Measurements from ENCODE around the gene CGREF1.

CGREF1 gene, protein sequence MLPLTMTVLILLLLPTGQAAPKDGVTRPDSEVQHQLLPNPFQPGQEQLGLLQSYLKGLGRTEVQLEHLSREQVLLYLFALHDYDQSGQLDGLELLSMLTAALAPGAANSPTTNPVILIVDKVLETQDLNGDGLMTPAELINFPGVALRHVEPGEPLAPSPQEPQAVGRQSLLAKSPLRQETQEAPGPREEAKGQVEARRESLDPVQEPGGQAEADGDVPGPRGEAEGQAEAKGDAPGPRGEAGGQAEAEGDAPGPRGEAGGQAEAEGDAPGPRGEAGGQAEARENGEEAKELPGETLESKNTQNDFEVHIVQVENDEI
- 0 to 0.17 (median 0) reads per million in 3 donors for total RNA-seq

- peak within 1 kb of the TSS; percentile 22 for H3K4me3 ChIP-seq (ENCODE audit: insufficient read depth, low read depth, low read length, poor library complexity, severe bottlenecking)
- H3K27me3 ChIP-seq (replicated peaks; ENCODE audit: control insufficient read depth, insufficient read depth, low read length, poor library complexity, severe bottlenecking): peaks cover 19% of the 10 kb centered on the region
- DNase-seq: no peak
- H3K9me3 ChIP-seq (ENCODE audit: control insufficient read depth, low read length): no peaks in the 10 kb centered on the region
- no peaks in the 10 kb centered on the region for H3K36me3 ChIP-seq (ENCODE audit: control insufficient read depth, insufficient read depth, low read length)
- peaks cover 14% of the 10 kb centered on the region for H3K4me1 ChIP-seq (ENCODE audit: control insufficient read depth, insufficient read depth, low read length, poor library complexity, severe bottlenecking)
- H3K27ac ChIP-seq (ENCODE audit: insufficient read depth, low read length, poor library complexity, severe bottlenecking): no peak within 1 kb of the TSS
Measured at GRCh38 chr2:27118525-27119329, at the start of gene CGREF1. Gene CGREF1 (minus strand): TSS chr2:27119128. CDS start chr2:27104366, 14,762 bp downstream.

DNA sequence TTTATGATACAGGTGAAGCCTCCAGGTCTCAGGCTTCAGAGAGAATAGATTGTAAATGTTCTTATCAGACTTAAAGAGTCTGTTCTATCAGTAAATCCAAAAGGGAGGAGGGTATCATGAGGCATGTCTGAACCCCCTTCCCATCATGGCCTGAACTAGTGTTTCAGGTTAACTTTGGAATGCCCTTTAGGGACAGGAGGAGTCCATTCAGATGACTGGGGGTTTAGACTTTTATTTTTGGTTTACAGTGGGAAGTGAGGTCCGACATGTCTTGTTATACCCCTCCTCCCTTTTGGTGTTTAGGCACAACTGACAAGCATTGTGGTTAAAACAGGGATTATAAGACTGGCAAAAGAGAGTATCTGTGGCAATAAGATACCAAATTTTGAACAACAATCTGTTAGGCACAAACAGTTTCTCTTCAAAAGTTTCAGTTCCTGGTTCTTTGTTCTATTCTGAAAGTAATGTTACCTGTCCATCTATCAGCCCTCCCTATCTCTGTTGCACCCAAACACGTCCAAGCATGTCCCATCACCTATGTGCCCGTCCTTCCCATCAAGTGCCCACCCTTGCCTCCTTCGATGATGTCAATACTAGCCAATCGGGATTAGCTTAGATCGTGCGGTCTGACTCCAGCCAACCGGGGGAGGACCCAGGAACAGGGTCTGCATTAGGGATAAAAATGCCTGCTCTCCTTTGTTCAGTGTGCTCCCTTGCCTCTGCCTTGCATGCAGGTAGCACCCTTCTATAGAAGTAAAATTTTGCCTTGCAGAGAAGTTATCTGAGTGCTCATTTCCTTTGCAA, 46.2 kb upstream of the CGREF1 start:
- DNase-seq: no peak
- Histone ChIP-seq H3K4me1 (ENCODE audit: control insufficient read depth, insufficient read depth, low read length, poor library complexity, severe bottlenecking) (no peaks in the 10 kb centered on the region), H3K4me3 (ENCODE audit: insufficient read depth, low read depth, low read length, poor library complexity, severe bottlenecking) (no peak overlapping the region), H3K36me3 (ENCODE audit: control insufficient read depth, insufficient read depth, low read length) (no peaks in the 10 kb centered on the region), H3K27ac (ENCODE audit: insufficient read depth, low read length, poor library complexity, severe bottlenecking) (no peak overlapping the region), H3K27me3 (replicated peaks; ENCODE audit: control insufficient read depth, insufficient read depth, low read length, poor library complexity, severe bottlenecking) (no peaks in the 10 kb centered on the region), H3K9me3 (ENCODE audit: control insufficient read depth, low read length) (no peaks in the 10 kb centered on the region)

GRCh38 chr2:27162151-27163121, 43.5 kb upstream of the CGREF1 start:
- DNase-seq: no peak
- no peak overlapping the region for H3K27ac ChIP-seq (ENCODE audit: insufficient read depth, low read length, poor library complexity, severe bottlenecking)
- H3K9me3 ChIP-seq (ENCODE audit: control insufficient read depth, low read length): no peaks in the 10 kb centered on the region
- H3K36me3 ChIP-seq (ENCODE audit: control insufficient read depth, insufficient read depth, low read length): no peaks in the 10 kb centered on the region
- no peaks in the 10 kb centered on the region for H3K4me1 ChIP-seq (ENCODE audit: control insufficient read depth, insufficient read depth, low read length, poor library complexity, severe bottlenecking)
- no peaks in the 10 kb centered on the region for H3K27me3 ChIP-seq (replicated peaks; ENCODE audit: control insufficient read depth, insufficient read depth, low read length, poor library complexity, severe bottlenecking)
- H3K4me3 ChIP-seq (ENCODE audit: insufficient read depth, low read depth, low read length, poor library complexity, severe bottlenecking): no peak overlapping the region

GRCh38 chr2:27160191-27160590, 41.3 kb upstream of the CGREF1 start:
- Histone ChIP-seq H3K9me3 (ENCODE audit: control insufficient read depth, low read length) (no peaks in the 10 kb centered on the region), H3K27me3 (replicated peaks; ENCODE audit: control insufficient read depth, insufficient read depth, low read length, poor library complexity, severe bottlenecking) (no peaks in the 10 kb centered on the region), H3K4me1 (ENCODE audit: control insufficient read depth, insufficient read depth, low read length, poor library complexity, severe bottlenecking) (no peaks in the 10 kb centered on the region), H3K4me3 (ENCODE audit: insufficient read depth, low read depth, low read length, poor library complexity, severe bottlenecking) (no peak overlapping the region), H3K36me3 (ENCODE audit: control insufficient read depth, insufficient read depth, low read length) (no peaks in the 10 kb centered on the region), H3K27ac (ENCODE audit: insufficient read depth, low read length, poor library complexity, severe bottlenecking) (no peak overlapping the region)
- no peak for DNase-seq

GRCh38 chr2:27159271-27159670, 40.3 kb upstream of the CGREF1 start:
- H3K9me3 ChIP-seq (ENCODE audit: control insufficient read depth, low read length): no peaks in the 10 kb centered on the region
- no peak for DNase-seq
- no peak overlapping the region for H3K4me3 ChIP-seq (ENCODE audit: insufficient read depth, low read depth, low read length, poor library complexity, severe bottlenecking)
- no peak overlapping the region for H3K27ac ChIP-seq (ENCODE audit: insufficient read depth, low read length, poor library complexity, severe bottlenecking)
- no peaks in the 10 kb centered on the region for H3K27me3 ChIP-seq (replicated peaks; ENCODE audit: control insufficient read depth, insufficient read depth, low read length, poor library complexity, severe bottlenecking)
- H3K36me3 ChIP-seq (ENCODE audit: control insufficient read depth, insufficient read depth, low read length): no peaks in the 10 kb centered on the region
- H3K4me1 ChIP-seq (ENCODE audit: control insufficient read depth, insufficient read depth, low read length, poor library complexity, severe bottlenecking): no peaks in the 10 kb centered on the region

GRCh38 chr2:27158468-27158867, 39.5 kb upstream of the CGREF1 start:
- H3K27ac ChIP-seq (ENCODE audit: insufficient read depth, low read length, poor library complexity, severe bottlenecking): no peak overlapping the region
- H3K27me3 ChIP-seq (replicated peaks; ENCODE audit: control insufficient read depth, insufficient read depth, low read length, poor library complexity, severe bottlenecking): no peaks in the 10 kb centered on the region
- H3K36me3 ChIP-seq (ENCODE audit: control insufficient read depth, insufficient read depth, low read length): no peaks in the 10 kb centered on the region
- no peaks in the 10 kb centered on the region for H3K9me3 ChIP-seq (ENCODE audit: control insufficient read depth, low read length)
- no peaks in the 10 kb centered on the region for H3K4me1 ChIP-seq (ENCODE audit: control insufficient read depth, insufficient read depth, low read length, poor library complexity, severe bottlenecking)
- DNase-seq: no peak
- H3K4me3 ChIP-seq (ENCODE audit: insufficient read depth, low read depth, low read length, poor library complexity, severe bottlenecking): no peak overlapping the region

DNA sequence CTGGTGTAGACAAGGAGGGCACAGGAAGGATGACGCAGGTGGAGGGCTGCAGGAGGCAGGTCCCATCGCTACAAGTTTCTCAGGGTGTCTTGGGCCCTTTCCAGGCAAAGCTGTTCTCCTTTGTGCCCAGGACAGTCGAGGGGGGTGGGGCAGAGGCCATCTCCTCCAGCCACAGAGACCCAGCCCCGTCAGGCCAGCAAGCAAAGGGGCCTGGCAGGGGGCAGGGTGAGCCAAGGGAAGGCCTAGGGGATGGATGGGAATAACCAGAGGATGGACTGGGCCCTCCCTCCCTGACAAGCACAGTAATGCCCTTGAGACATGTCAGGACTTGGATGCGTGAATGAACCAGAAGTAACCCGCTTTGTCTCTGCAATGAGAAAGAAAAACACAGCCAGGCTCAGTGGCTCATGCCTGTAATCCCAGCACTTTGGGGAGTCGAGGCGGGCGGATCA, 36.2 kb upstream of the CGREF1 start:
- DNase-seq: no peak
- H3K4me1 ChIP-seq (ENCODE audit: control insufficient read depth, insufficient read depth, low read length, poor library complexity, severe bottlenecking): no peaks in the 10 kb centered on the region
- H3K9me3 ChIP-seq (ENCODE audit: control insufficient read depth, low read length): no peaks in the 10 kb centered on the region
- no peak overlapping the region for H3K4me3 ChIP-seq (ENCODE audit: insufficient read depth, low read depth, low read length, poor library complexity, severe bottlenecking)
- no peak overlapping the region for H3K27ac ChIP-seq (ENCODE audit: insufficient read depth, low read length, poor library complexity, severe bottlenecking)
- no peaks in the 10 kb centered on the region for H3K27me3 ChIP-seq (replicated peaks; ENCODE audit: control insufficient read depth, insufficient read depth, low read length, poor library complexity, severe bottlenecking)
- no peaks in the 10 kb centered on the region for H3K36me3 ChIP-seq (ENCODE audit: control insufficient read depth, insufficient read depth, low read length)

DNA sequence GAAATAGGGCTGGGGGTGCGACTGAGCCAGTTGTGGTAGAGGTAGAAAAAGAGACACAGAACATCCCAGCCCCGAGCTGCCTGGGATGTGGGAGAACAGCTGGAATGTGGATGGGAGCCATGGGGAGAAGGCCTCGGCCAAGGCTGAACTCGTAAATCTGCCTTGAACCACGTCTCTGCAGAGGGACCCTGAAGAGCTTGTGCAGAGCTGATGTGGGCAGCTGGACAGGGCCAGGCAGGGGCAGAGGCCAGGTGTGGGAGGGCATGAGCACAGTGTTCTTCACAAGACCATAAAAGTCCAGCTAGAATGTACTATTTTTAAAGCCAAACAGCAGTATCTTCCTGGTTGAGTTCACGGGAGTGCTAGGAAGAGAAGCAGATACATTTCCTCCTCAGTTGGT, 35.6 kb upstream of the CGREF1 start:
- no peak overlapping the region for H3K27ac ChIP-seq (ENCODE audit: insufficient read depth, low read length, poor library complexity, severe bottlenecking)
- DNase-seq: no peak
- H3K9me3 ChIP-seq (ENCODE audit: control insufficient read depth, low read length): no peaks in the 10 kb centered on the region
- peaks cover 2% of the 10 kb centered on the region for H3K27me3 ChIP-seq (replicated peaks; ENCODE audit: control insufficient read depth, insufficient read depth, low read length, poor library complexity, severe bottlenecking)
- no peaks in the 10 kb centered on the region for H3K36me3 ChIP-seq (ENCODE audit: control insufficient read depth, insufficient read depth, low read length)
- no peaks in the 10 kb centered on the region for H3K4me1 ChIP-seq (ENCODE audit: control insufficient read depth, insufficient read depth, low read length, poor library complexity, severe bottlenecking)
- no peak overlapping the region for H3K4me3 ChIP-seq (ENCODE audit: insufficient read depth, low read depth, low read length, poor library complexity, severe bottlenecking)

- H3K36me3 ChIP-seq (ENCODE audit: control insufficient read depth, insufficient read depth, low read length): no peaks in the 10 kb centered on the region
- no peaks in the 10 kb centered on the region for H3K9me3 ChIP-seq (ENCODE audit: control insufficient read depth, low read length)
- H3K27me3 ChIP-seq (replicated peaks; ENCODE audit: control insufficient read depth, insufficient read depth, low read length, poor library complexity, severe bottlenecking): peaks cover 3% of the 10 kb centered on the region
- no peak overlapping the region for H3K27ac ChIP-seq (ENCODE audit: insufficient read depth, low read length, poor library complexity, severe bottlenecking)
- no peak for DNase-seq
- no peaks in the 10 kb centered on the region for H3K4me1 ChIP-seq (ENCODE audit: control insufficient read depth, insufficient read depth, low read length, poor library complexity, severe bottlenecking)
- no peak overlapping the region for H3K4me3 ChIP-seq (ENCODE audit: insufficient read depth, low read depth, low read length, poor library complexity, severe bottlenecking)
Measured at GRCh38 chr2:27152796-27153464, 34.0 kb upstream of the CGREF1 start.
